ENCODE measurements around the gene PLEKHA8. TPM values are rescaled to one million over a fixed set of nuclear protein-coding genes. Genes with fewer than 3 reads are reported as not detected.

The PLEKHA8 gene
- total RNA-seq, 1 donor from 2014 or later: 24.7 TPM

DNA sequence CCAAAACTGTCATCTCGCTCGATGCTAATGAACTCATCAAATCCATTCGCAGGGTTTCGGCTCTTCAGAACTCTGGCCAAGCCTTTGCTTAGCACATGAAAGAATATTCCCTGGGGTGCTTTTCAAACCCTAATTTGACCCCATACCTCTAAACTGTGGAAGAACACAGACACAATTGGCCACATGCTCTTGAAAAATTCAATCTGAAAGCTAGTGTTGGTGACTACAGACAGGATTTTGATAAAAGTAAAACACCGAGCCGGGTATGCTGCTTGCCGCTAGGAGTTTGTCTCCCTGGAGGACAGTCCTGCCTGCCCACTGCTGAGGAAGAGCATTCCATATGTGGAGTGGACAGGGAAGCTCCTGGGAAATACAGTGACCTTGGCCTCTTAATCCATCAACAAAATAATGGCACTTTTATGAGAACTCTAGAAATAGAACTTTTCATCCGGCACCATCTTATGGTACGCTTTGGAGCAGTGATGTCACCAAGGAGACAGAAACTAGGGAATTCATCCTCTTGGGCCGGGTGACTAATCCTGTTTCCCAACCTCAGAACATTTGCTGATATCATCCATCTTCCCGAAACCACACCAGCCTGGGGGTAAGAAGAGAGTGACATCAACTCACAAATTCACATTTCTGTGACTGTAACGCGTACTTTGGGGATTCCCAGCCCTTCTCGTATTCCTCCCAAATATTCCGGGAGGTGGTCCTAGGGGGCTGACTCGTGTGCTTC lies 140.8 kb downstream of the PLEKHA8 start:
- peak; percentile 78 for DNase-seq (ENCODE audit: low read depth)

DNA sequence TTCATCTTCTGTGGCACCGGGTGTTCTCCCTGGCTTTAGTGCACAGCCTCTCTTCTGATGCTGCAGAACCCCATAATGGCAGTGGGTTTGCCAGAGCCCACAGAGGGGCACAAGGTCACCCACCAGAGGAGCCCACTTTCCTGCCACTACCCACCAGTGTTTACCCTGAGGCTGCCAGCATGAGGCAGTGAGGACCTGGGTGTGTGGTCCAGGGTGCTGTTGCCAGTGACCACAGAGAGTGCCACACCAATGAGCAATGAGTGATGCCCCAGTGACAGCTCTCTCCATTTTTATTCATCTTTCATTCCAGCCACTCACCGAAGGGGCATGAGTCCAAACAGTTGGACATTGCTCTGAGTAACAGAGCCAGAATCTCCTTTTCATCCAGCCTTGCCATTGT lies 141.4 kb downstream of the PLEKHA8 start:
- DNase-seq (ENCODE audit: low read depth): no peak

DNA sequence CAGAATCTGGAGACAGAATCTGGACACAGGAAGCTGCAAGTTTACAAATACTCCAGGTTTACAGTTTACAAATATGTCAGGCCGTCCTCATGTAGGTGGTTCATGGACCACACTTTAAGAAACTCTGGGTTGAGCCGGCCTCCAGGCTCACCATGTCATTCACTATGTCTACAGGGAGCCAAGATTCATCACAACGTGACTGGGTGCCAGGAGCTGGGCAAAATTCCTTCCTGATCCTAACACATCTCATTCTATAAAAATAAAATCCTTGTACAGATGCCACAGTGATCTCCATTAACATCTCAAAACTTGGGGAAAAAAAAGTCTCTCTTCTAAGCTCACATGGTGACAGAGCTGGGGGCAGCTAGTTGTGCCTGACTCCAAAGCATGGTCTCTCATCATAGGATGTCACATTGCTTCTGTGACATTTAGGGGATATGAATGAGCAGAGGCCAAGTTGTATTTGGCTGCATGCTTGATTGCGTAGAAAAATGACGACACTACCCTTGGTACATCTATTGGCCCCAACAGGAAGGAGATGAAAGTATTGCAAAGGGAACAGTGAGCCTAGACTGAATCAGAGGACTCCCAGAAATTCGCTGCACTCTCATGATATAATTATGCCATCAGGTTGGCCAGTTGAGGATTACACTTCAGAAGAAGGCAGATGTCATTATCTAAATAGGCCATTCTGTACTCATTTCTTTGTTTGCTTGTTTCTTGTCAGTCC lies 142.4 kb downstream of the PLEKHA8 start:
- DNase-seq (ENCODE audit: low read depth): no peak

DNA sequence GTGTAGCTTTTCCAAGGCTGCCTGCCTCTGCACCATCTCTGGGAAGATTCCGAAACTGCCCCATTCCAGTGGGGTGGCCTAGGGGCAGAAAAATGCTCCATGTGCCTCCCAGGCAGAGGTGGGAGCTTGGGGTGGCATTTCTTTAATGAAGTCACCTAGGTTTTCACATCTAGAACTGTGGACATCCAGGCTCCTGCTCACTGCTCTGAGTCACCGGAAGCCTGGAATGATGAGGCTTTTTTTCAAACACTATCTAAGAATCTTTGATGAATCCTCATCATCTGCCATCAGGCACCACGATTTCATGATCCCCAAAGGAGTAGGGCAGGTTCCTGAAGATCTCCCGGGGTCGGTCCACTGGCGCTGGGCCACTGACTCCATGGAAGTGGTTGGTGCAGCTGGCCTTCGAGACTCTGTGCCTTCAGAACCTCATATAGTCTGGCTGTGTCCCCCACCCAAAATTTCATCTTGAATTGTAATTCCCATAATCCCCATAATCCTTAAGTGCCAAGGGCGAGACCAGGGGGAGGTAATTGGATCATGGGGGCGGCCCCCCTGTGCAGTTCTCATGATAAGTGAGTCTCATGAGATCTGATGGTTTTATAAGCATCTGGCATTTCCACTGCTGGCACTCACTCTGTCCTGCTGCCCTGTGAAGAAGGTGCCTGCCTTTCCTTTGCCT lies 143.7 kb downstream of the PLEKHA8 start:
- DNase-seq (ENCODE audit: low read depth): peak; percentile 21

DNA sequence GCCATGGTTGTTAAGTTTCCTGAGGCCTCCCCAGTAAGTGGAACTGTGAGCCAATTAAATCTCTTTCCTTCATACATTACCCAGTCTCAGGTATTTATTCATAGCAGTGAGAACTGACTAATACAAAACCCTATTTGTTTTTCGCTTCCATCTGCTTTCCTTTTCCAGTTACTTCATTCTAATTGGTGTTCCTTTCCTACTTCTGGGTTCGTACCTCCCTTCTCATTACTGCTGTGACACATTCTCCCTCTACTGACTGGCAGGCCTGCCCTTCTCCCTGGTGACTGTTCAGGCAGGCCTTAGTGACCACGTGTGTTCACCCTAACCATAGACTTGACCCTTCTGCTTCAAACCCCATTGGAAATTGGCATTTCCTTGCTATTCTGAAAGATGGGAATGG lies 144.2 kb downstream of the PLEKHA8 start:
- peak; percentile 84 for DNase-seq (ENCODE audit: low read depth)

DNA sequence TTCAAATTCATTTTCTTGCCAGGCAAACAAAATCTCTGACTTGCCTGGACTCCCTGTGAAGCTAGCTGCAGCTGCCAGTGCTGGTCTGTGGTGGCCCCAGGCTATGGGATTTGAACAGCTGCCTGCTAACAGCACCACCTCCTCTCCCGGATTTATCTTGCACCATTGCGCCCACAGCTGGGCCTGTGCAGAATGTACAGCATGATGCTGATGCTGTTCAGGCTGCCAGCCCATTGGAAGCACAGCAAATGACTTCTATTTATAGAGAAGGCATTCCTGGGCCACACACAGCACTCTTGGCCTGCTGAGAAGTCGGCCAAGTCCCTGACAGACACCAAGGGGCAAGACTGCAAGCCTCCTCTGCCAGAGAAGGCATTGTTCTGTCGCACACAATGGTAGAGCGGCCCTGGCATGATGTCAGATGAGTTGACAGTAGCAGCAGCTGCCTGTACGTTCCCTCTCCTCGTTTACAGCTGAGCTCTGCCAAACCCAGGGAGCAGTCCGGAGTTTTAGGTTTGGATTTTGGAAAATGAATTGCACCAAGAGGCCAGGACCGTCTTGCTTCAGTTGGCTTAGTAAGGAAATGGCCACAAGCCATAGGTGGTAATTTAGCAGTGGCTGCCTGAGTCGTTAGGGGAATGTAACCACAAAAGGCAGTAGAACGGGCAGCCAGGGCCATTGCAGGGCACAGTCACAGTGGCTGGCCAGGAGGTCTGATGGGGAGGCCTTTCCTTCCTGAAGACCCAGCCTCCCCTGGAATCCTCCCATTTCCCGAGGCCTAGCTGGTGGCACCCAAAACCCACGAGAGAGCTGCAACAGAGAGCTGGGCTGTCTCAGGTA lies 145.1 kb downstream of the PLEKHA8 start:
- DNase-seq (ENCODE audit: low read depth): peak; percentile 84

DNA sequence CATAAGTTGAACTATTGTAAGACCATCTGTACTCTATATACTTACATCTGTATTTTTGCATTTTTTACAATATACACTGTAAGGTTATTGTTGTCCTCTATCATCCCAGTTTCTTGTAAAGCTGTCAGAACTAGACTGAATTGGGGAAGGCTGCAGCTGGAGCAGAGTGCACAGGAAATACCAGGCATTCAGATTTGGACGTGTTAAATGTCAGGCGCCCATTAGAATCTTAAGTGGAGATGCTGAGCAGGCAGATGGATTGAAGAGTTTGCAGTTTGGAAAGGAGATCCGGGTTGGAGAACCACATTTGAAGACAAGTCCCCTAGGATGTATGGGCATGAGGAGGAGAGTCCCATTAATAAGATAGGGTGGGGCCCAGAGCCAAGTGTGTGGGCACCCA lies 147.0 kb downstream of the PLEKHA8 start:
- no peak for DNase-seq (ENCODE audit: low read depth)

DNA sequence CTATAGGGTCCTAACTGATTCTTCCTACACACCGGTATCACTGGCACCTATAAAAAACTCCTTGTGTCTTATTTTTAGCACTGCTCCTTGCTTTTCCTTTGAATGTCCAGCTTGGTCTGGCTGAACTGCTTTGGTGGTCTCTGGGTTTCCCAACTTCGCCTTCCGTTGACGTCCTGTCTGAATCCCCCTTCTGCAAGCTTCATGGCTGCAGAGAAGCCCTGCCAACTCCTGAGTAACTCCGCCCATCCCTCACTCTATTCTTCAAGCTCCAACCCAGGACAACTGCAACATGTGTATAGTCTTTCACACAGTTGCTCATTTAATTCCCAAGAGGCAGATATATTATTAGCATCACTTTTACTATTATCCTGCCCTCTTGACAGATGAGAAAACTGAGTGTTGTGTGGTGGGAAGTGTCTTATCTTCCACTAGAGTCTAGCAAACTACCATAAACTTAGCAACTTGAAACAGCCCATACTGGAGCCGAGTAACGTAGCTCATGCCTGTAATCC lies 147.5 kb downstream of the PLEKHA8 start:
- no peak for DNase-seq (ENCODE audit: low read depth)

DNA sequence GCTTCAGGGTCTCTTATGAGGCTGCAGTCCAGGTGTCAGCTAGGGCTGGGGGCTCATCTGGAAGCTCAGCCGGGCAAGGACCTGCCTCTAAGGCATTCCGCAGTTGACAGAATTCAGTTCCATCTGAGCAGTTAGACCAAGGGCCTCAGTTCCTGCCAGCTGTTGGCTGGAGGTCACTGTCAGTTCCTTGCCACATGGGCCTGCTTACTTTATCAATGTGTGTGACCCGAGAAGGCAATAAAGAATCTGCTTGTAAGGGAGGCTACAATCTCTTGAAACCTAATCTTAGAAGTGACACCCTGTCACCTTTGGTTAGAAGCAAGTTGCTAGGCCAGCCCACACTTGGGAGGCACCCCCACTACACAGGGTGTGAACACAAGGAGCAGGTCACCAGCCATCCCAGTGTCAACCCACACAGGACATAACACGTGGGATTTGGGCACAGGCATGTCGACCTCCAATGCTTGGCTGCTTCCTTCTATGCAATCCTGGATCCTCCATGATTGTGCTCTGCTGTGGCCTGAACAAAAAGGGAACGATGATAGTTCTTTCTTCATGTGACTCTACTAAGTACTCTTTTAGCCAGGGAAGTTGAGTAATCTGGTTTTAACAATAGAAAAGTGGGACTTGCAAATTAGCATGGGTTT lies 148.4 kb downstream of the PLEKHA8 start:
- DNase-seq (ENCODE audit: low read depth): no peak

DNA sequence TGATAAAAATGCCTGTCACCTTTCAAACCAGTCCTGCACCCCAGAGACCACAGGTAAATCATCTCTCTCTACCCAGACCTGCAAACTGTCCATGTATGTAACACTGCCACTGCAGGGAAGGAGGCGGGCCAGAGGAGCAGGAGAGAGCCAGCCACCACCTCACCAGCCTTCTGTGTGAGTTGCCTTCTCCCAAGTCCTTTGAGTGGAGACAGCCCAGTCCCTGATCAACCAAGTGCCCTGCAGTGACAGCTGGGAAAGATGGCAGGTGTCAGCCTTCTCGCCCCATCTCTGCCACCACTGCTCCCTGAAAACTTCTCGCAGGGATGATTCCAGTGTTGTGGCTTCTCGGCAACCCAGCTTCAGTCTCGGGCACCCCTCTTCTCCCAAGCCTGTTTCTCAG lies 149.0 kb downstream of the PLEKHA8 start:
- no peak for DNase-seq (ENCODE audit: low read depth)

DNA sequence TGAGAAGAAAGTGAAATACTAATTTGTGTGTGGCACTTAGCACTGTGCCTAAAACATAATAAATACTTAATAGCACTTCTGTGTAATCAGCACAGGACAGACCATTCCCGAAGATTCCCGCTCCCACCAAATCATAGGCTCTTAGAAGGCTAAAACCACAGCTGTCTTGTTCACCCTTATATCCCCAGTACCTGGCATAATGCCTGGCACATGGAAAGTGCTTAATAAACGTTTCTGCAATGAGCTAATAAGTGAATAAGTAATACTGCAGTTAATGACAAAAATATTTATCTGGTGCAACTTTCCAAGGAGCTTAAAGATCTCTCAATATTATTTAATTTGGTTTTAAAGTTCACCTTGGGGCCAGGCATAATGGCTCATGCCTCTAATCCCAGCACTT lies 149.8 kb downstream of the PLEKHA8 start:
- DNase-seq (ENCODE audit: low read depth): peak; percentile 21

DNA sequence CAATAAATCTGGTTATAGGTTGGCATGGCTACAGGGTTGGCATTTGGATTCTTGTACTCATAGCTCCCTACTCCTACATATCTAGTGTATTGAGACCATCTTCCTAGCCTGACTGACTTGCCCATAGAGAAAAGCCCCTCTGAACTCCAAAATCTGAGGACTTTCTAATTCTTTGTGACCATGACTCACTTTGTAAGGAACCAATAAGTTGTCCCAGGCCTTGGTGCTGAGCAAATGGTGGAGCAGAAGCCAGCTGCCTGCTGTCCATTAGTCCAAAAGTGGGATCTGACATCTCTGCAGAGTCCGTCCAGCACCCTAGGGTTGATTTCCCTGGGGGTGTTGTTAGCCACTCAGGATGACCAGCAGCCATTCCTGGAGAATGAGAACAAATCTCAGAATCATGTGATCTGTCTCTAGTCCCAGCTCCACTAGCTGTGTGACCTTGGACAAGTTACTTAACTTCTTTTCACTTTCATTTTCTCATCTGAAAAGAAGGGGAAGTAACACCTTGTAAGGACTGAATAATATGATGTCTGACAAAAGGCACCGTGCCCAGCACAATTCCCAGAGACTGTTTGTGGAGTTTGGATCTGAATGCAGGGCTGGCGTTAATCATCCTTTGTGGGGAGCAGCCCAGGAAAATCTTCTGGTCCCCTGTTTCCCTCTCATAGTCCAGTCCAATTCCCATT lies 150.7 kb downstream of the PLEKHA8 start:
- DNase-seq (ENCODE audit: low read depth): peak; percentile 27

Other genes with a start within 250 kb of the PLEKHA8 start
- gene WIPF3, start 221.9 kb upstream of the PLEKHA8 start, total RNA-seq: 0.35 TPM in 1 of 2 replicates, not detected in the other
- 81.3 and 127 TPM in 2 replicates for gene SCRN1, start 38.6 kb upstream of the PLEKHA8 start, total RNA-seq
- gene FKBP14, start 1.7 kb upstream of the PLEKHA8 start, total RNA-seq: 16.3 and 35.4 TPM in 2 replicates
- 11.6 and 19.4 TPM in 2 replicates for gene MTURN, start 106.6 kb downstream of the PLEKHA8 start, total RNA-seq